ACHN (cell line): ENCODE results near the gene RNF125.
"Not testable (repeated sequence)": the region's sequence is repeated elsewhere in the genome, so short reads cannot be mapped to it uniquely, and the experiment has no call there.

ENCODE experiments used
- DNase-seq: peaks from one replicate; pipeline ENCODE4 v3.0.0-alpha.2; 2015
- in situ Hi-C: cut with HindIII; loops from 2 replicates; pipeline ENCODE4 v1.10.0; 2017; ENCODE audit warnings: low sequenced_read_pairs, low pct_ligation_motif_present, low pct_unique_long_range_greater_than_20kb

The RNF125 gene

GRCh38 chr18:32018331-32019250 lies at the start of gene RNF125:
Gene RNF125 (plus strand): TSS chr18:32018825. CDS start chr18:32018864, 39 bp downstream.
- peak; percentile 32 for DNase-seq
- in situ Hi-C loops = no loop called here

DNA sequence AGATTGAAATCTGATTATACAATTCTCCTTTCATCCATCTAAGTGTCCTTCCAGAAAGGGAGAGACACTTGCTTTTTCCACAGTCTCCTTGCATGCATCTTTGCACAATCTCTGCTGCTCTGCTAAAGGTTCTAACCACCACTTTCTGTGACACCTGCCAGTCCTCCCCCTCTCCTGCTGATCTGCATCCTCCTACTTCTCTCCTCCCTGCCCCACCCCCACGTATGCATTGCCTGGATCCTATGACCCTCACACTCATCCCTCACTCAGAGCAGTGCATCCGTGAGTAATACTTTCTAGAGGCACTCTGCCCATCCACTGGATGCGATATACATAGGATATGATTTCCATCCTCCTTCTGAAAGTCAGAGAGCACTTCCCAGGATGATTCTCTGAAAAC lies 48.0 kb upstream of the RNF125 start:
- no peak for DNase-seq
- in situ Hi-C loops = no loop called here

GRCh38 chr18:31973929-31974546 lies 44.6 kb upstream of the RNF125 start:
- in situ Hi-C loops = no loop called here
- no peak for DNase-seq

GRCh38 chr18:31976242-31976641 lies 42.4 kb upstream of the RNF125 start:
- no peak for DNase-seq
- in situ Hi-C loops = no loop called here

GRCh38 chr18:31977270-31977872 lies 41.3 kb upstream of the RNF125 start:
- in situ Hi-C loops = no loop called here
- DNase-seq = peak; percentile 59

DNA sequence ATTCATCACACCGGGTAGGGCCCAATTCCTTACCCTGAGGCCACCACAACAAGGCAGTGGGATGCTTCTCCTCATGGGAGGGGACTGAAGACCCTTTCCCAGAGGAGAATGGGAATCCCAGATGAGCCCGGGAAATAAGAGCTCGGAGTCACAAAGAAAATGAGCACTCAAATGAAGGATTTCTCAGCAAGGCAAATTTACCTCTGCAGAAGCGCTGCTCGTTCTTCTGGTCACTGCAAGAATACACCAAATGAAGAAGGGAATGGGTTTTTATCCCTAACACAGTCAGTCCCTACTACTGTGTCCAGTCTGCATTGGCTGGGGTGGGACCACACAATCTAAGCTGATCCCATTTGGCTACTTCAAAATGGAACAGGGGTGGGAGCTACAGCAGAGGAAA lies 40.0 kb upstream of the RNF125 start:
- in situ Hi-C loops = no loop called here

GRCh38 chr18:31979714-31980113 lies 38.9 kb upstream of the RNF125 start:
- DNase-seq = no peak
- in situ Hi-C loops = no loop called here

More for the DNA sequence above, 40.0 kb upstream of the RNF125 start:
- DNase-seq = no peak

DNA sequence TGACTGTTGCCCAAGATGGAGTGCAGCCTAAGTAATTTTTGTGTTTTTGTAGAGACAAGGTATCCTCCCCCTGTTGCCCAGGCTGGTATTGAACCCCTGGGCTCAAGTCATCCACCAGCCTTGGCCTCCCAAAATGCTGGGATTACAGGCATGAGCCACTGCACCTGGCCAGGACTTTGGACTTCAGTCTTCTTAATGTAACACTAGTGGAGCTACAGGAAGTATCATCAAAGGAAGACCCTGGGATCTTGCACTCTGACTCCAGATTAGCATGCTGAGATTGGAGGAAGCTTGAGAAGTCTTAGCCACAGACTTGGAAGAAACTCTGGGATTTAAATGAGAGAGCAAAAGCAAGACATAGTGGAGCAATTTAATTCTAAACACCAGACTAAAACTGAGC lies 37.8 kb upstream of the RNF125 start:
- DNase-seq = no peak
- in situ Hi-C loops = no loop called here

- DNase-seq = no peak
- in situ Hi-C loops = no loop called here
Observed at GRCh38 chr18:31983020-31983419, 35.6 kb upstream of the RNF125 start.

GRCh38 chr18:31983976-31984375 lies 34.6 kb upstream of the RNF125 start:
- in situ Hi-C loops = no loop called here
- no peak for DNase-seq

DNA sequence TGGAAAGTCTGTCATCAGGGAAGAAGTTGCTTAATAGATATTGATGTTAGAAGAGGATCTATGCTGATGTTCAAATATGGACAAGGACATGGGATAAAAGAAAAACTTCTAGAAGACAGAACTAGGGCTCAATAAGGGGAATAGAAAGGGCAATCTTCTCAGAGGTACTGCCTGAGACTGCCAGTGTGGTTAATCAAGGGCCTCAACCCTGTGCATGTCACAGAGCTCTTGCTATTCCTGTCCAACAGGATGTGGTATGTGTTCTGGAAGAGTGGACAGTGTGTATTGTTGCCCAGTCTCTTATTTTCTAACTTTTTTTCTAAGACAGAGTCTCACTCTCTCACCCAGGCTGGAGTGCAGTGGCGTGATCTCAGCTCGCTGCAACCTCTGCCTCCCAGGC lies 27.8 kb upstream of the RNF125 start:
- in situ Hi-C loops = no loop called here
- DNase-seq = no peak

GRCh38 chr18:31996007-31996406 lies 22.6 kb upstream of the RNF125 start:
- in situ Hi-C loops = no loop called here
- DNase-seq = no peak

DNA sequence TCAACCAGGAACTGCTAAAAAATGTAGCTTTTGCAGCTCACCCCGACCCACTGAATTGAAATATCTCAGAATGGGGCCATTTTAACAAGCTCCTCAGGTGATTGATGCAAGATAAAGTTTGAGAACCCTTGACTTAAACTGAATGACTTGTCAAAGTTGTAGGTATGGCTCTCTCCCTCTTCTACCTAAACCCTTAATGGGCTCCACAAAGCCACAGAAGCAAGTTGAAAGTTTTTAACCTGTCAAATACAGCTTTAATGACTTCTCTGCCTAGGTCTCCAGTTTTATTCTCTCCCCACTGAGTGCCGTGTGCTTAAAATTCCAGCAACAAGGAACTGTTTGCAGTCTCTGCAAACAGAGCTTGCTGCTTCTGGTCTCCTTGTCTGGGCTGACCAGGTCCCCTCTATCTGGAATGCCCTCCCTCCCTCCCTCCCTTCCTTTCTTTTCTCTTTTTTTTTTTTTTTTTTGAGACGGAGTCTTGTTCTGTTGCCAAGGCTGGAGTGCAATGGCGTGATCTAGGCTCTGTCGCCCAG lies 19.7 kb upstream of the RNF125 start:
- no peak for DNase-seq
- in situ Hi-C loops = no loop called here

- DNase-seq = not testable (repeated sequence)
Observed at GRCh38 chr18:32001141-32001540, 17.5 kb upstream of the RNF125 start.

GRCh38 chr18:32003822-32004221 lies 14.8 kb upstream of the RNF125 start:
- in situ Hi-C loops, DNase-seq: not testable (repeated sequence)

More at GRCh38 chr18:32001141-32001540, 17.5 kb upstream of the RNF125 start:
- in situ Hi-C loops = not testable (repeated sequence)

GRCh38 chr18:32010124-32010721 lies 8.4 kb upstream of the RNF125 start:
- in situ Hi-C loops = no loop called here
- DNase-seq = no peak

DNA sequence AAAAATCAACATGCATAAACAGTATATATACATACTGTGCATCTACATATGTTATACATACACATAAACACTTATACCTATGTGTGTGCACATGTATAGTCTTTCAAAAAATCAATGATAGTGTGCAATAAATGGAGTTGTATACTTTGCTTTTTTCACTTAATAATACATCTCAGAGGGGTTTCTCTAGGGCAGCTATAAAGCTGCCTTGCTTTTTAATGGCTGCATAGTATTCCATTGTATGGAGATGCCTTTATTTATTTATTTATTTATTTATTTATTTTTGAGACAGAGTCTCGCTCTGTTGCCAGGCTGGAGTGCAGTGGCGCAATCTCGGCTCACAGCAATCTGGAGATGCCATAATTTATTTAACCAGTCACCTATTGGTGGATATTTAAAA lies 7.4 kb upstream of the RNF125 start:
- DNase-seq = no peak
- in situ Hi-C loops = no loop called here

DNA sequence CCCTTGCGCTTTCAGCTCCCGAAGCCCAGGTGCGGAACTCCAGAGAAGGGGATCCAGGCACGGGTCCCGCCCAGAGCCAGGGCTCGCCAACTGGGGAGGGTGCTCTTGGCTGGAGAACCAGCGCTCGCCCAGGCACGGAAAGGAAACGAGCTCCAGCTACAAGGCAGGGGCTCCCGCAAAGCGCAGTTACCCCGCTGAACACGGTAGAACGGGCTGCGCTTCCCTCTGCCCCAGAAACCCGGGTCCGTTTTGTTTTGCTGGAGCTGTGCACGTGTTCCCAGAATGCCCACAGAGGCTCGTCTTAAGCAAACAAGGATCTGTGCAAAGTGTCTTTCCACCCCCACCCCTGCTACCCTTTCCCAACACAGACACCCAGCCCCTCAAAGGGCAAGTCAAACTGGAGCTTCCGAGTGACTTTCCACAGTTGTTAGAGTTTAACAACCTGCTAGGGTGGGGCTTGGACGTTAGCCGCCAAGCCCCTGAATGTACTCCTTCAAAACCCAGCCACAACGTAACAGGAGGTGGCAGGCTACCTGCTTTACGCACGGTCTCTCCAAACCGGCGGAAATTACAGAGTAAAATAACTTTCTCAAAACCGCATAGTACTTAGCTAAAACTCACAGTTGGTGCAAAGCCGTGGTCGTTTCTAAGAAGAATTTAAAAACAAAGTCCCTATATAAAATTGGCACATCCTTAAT lies 775 bp downstream of the RNF125 start:
- DNase-seq = no peak
- in situ Hi-C loops = no loop called here
